PFSK-1 (cell line): ENCODE data around the gene NSDHL.

Source experiments
- FOXP2 ChIP-seq: optimal IDR thresholded peaks from 2 replicates; pipeline ENCODE3; 2011; ENCODE audit warnings: borderline replicate concordance, control low read depth, inconsistent platforms; ENCODE audit not compliant: insufficient read depth; ENCODE audit errors: extremely low read length, extremely low read depth
- POLR2AphosphoS5 ChIP-seq: IDR thresholded peaks from 2 replicates; pipeline ENCODE4 v1.6.1; 2012; ENCODE audit warnings: low read depth, mild to moderate bottlenecking, control low read depth, low read length, moderate library complexity
- SIN3A ChIP-seq: IDR thresholded peaks from 2 replicates; pipeline ENCODE4 v1.6.1; 2012; ENCODE audit warnings: mild to moderate bottlenecking, low read length, moderate library complexity, borderline replicate concordance; ENCODE audit not compliant: insufficient read depth
- TAF1 ChIP-seq: IDR thresholded peaks from 2 replicates; pipeline ENCODE4 v1.6.1; 2012; ENCODE audit warnings: low read length, control low read depth, borderline replicate concordance; ENCODE audit not compliant: insufficient read depth
- TF ChIP-seq, protein P1 (sequence below), 2 experiments: IDR thresholded peaks; 2 replicates each; pipeline versions ENCODE4 v1.6.1 to v1.8.0; 2011 to 2012; ENCODE audit warnings: low read depth in 2 of 2, low read length in 2 of 2, control low read depth in 1 of 2, inconsistent platforms in 1 of 2, mild to moderate bottlenecking in 1 of 2, moderate library complexity in 1 of 2; ENCODE audit not compliant: insufficient read depth in 1 of 2

NSDHL gene

DNA sequence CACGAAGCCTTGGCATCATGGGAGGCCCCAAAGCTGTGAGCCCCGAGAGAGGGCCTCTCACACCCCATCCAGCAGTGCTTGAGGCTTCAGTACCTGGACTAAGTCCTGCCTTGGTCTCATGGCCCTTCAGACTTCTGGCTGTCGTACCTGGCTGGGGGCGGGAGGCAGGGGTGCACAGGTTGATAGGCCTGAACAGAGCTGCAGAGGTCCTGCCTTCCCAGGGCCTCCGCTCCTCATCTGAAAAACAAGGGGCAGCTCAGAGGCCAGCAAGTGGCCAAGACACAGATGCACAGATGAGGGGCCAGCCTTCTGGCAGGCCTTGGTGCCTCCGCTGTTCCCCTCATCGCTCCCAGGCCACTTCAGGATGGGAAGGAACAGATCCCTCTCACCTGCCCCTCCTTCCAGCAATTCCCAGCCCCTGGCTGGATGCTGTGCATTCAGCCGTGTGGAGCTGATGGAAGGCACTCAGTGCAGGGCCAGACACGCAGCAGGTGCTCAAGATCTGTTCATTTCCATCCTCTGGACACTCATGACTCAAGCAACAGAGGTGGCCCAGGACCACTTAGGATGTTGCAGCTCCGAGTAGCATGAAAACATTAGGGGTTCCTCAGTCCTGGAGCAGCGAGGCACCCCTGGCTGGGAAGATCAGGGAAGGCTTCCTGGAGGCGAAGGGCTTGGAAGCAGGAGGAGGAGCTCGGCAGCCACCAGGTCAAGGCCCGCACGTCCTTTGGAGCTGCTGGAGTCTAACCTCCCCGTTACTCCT, 68.4 kb downstream of the NSDHL start:
- TF ChIP-seq POLR2AphosphoS5, result no peak
- TF ChIP-seq TAF1, result no peak
- TF ChIP-seq, protein P1, sequence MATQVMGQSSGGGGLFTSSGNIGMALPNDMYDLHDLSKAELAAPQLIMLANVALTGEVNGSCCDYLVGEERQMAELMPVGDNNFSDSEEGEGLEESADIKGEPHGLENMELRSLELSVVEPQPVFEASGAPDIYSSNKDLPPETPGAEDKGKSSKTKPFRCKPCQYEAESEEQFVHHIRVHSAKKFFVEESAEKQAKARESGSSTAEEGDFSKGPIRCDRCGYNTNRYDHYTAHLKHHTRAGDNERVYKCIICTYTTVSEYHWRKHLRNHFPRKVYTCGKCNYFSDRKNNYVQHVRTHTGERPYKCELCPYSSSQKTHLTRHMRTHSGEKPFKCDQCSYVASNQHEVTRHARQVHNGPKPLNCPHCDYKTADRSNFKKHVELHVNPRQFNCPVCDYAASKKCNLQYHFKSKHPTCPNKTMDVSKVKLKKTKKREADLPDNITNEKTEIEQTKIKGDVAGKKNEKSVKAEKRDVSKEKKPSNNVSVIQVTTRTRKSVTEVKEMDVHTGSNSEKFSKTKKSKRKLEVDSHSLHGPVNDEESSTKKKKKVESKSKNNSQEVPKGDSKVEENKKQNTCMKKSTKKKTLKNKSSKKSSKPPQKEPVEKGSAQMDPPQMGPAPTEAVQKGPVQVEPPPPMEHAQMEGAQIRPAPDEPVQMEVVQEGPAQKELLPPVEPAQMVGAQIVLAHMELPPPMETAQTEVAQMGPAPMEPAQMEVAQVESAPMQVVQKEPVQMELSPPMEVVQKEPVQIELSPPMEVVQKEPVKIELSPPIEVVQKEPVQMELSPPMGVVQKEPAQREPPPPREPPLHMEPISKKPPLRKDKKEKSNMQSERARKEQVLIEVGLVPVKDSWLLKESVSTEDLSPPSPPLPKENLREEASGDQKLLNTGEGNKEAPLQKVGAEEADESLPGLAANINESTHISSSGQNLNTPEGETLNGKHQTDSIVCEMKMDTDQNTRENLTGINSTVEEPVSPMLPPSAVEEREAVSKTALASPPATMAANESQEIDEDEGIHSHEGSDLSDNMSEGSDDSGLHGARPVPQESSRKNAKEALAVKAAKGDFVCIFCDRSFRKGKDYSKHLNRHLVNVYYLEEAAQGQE (IDR thresholded peaks at IDR 0.05; ENCODE audit: insufficient read depth in 1 of 2, low read depth in 2 of 2, low read length in 2 of 2), result no peak
- no peak for TF ChIP-seq FOXP2
- TF ChIP-seq SIN3A, result no peak

DNA sequence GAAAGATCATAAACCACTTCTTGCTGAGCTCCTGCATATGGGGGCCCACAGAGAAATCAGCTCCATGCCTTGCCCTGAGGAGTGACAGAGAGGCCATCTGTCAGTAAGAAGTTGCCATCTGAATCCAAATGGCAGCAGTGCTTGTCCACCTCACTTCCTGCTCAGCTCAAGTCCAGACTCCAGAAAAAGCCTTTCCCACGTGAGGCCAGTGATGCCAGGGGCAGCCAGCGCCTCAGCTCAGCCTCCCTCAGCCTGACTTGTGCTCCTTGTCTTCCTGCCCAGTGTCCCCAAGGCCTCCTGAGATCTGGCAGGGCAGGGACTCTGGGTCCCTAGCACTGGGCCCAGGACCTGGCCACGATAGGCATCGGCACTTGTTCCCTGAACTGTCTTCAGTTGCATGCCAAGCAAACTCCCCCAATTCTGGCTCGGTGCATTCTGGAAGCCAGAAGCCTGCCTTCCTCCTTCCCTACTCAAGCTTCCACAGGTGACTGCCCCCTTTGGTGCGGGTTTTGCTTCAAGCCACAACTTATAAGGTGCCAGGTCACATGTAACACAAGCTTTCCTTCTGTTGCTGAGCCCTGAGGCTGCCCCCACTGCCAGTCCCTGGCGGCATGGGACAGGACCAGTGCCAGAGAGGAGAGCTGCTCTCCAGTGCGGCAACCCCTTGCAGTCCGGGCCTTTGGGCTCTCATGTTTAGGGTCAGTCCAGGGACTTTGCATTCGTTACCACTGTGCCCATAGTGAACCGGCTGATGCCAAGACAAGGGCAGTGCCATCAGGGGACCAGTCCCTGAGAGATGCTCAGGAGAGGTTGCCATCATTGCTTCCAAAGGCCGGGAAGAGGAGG, 69.2 kb downstream of the NSDHL start:
- TF ChIP-seq FOXP2 (no peak), TAF1 (no peak), SIN3A (no peak), POLR2AphosphoS5 (no peak)

DNA sequence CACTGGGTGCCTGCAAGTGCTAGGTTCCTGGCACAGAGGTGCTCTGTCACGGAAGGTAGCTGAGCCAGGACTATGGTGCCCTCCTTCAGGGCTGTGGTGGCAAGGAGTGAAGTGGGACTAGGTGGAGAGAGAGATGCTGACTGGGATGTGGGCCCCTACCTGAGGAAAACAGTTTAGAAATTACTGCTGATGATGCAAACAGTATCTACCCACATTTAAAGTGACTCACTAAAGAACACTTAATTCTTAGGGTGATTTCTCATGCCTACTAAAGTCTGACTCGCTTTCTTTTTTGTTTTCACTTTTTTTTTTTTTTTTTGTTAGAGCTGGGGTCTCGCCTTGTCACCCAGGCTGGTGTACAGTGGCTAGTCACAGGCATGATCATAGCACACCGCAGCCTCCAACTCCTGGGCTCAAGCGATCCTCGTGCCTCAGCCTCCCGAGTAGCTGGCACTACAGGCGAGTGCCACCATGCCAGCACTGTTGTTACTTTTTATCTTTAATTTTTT, 70.1 kb downstream of the NSDHL start:
- TF ChIP-seq, protein P1 (IDR thresholded peaks at IDR 0.05; ENCODE audit: insufficient read depth in 1 of 2, low read depth in 2 of 2, low read length in 2 of 2), result no peak
- TF ChIP-seq TAF1 (no peak), FOXP2 (no peak), SIN3A (no peak), POLR2AphosphoS5 (no peak)

DNA sequence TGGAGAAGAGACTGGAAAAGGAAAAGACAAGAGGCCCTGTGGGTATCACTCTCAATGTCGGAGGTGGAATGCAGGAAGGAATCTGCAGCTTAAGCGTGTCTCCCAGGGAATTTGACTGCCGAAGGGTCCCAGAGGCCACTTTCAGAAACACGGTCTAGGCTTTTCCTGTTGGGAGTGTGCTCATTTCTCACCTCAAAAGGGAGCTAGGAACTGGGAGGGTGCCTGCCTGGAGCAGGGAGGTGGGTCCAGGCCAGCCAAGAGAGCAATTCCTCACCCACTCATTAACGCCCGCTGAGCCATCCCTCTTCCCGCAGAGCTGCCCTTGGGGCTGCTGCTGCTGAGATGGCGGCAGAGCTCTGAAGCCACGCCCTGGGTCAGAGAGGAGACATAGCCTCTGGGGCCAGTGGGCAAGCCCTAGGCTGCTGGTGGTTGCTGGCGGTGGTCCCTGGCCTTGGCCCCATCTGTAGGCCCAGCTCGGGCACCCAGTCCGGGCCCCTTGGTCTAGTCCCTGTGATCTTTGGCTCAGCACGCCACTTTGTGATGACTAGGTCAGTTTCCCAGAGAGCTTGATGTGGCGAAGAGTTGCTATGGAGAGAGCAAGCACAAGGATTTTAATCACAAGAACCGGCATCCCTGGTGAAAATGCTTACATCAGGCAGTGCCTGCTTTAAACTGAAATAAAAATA, 71.1 kb downstream of the NSDHL start:
- no peak for TF ChIP-seq TAF1
- no peak for TF ChIP-seq SIN3A
- no peak for TF ChIP-seq POLR2AphosphoS5
- TF ChIP-seq, protein P1 (IDR thresholded peaks at IDR 0.05; ENCODE audit: insufficient read depth in 1 of 2, low read depth in 2 of 2, low read length in 2 of 2), result no peak
- no peak for TF ChIP-seq FOXP2

DNA sequence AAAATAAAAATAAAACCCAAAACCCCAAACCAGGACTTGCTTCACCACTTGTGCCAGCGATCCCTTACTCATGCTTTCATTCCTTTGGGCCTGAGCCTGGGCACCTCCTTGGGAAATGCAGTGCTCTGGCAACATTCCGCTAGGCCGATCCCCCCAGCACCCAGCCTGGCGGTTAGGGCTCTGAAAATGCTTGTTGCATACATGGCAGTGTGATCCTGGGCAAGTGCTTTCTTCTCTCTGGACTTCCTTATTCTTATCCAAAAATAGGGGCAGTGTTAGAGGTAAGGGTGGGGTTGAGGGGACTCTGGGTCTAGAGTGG, 71.6 kb downstream of the NSDHL start:
- TF ChIP-seq POLR2AphosphoS5 (no peak), SIN3A (no peak), FOXP2 (no peak), TAF1 (no peak)
- TF ChIP-seq, protein P1 (IDR thresholded peaks at IDR 0.05; ENCODE audit: insufficient read depth in 1 of 2, low read depth in 2 of 2, low read length in 2 of 2), result no peak
